ENCODE data around the gene SLC35C1. TPM values are rescaled to one million over a fixed set of nuclear protein-coding genes. Genes with fewer than 3 reads are reported as not detected.
"Not testable (repeated sequence)": the region's sequence is repeated elsewhere in the genome, so short reads cannot be mapped to it uniquely, and the experiment has no call there.

Gene SLC35C1
- total RNA-seq, 2 donors from 2014 or later: 48.6 to 56.8 TPM

- DNase-seq: peak in 1 of 2 donors; percentile 9
- no peak for ATAC-seq
- intact Hi-C loops (cut with DNase I, micrococcal nuclease): no loop called here
These were observed 2.2 kb downstream of the SLC35C1 start for GRCh38 chr11:45806937-45807791.

- intact Hi-C loops (cut with DNase I, micrococcal nuclease): no loop called here
- DNase-seq (no peak), ATAC-seq (no peak)
These were observed 2.9 kb downstream of the SLC35C1 start for GRCh38 chr11:45807792-45808238.

GRCh38 chr11:45808427-45808826 is 3.5 kb downstream of the SLC35C1 start:
- ATAC-seq; intact Hi-C loops (cut with DNase I, micrococcal nuclease): not testable (repeated sequence)
- peak in 1 of 2 donors; percentile 3 for DNase-seq

- ATAC-seq: no peak
- peak in 1 of 2 donors; percentile 16 for DNase-seq
- intact Hi-C loops (cut with DNase I, micrococcal nuclease): no loop called here
These were observed 4.8 kb downstream of the SLC35C1 start for GRCh38 chr11:45809456-45810395.

- ATAC-seq (no peak), DNase-seq (no peak)
- intact Hi-C loops (cut with DNase I, micrococcal nuclease): no loop called here
These were observed 5.6 kb downstream of the SLC35C1 start for GRCh38 chr11:45810431-45811108.

GRCh38 chr11:45811109-45811435 is 6.1 kb downstream of the SLC35C1 start:
- no peak for DNase-seq
- intact Hi-C loops (cut with DNase I, micrococcal nuclease): no loop called here
- no peak for ATAC-seq

- ATAC-seq (no peak), DNase-seq (no peak)
- intact Hi-C loops (cut with DNase I, micrococcal nuclease): no loop called here
These were observed 6.8 kb downstream of the SLC35C1 start for GRCh38 chr11:45811571-45812290.

- intact Hi-C loops (cut with DNase I, micrococcal nuclease): no loop called here
- no peak for DNase-seq
- peak; percentile 9 for ATAC-seq
These were observed 7.9 kb downstream of the SLC35C1 start for GRCh38 chr11:45812581-45813548.

GRCh38 chr11:45815747-45816146 is 10.8 kb downstream of the SLC35C1 start:
- intact Hi-C loops (cut with DNase I, micrococcal nuclease): no loop called here
- ATAC-seq (peak; percentile 40), DNase-seq (no peak)

- intact Hi-C loops (cut with DNase I, micrococcal nuclease): no loop called here
- DNase-seq: no peak
- peak; percentile 24 for ATAC-seq
These were observed 11.7 kb downstream of the SLC35C1 start for GRCh38 chr11:45816614-45817013.

- intact Hi-C loops (cut with DNase I, micrococcal nuclease): no loop called here
- no peak for DNase-seq
- ATAC-seq: no peak
These were observed 12.2 kb downstream of the SLC35C1 start for GRCh38 chr11:45817191-45817590.

- no peak for DNase-seq
- ATAC-seq: no peak
- intact Hi-C loops (cut with DNase I, micrococcal nuclease): no loop called here
These were observed 14.1 kb downstream of the SLC35C1 start for GRCh38 chr11:45818961-45819605.

- DNase-seq: no peak
These were observed 15.4 kb downstream of the SLC35C1 start for GRCh38 chr11:45820211-45820857.

GRCh38 chr11:45826492-45826891 is 21.5 kb downstream of the SLC35C1 start:
- intact Hi-C loops (cut with DNase I, micrococcal nuclease); DNase-seq; ATAC-seq: not testable (repeated sequence)

More at GRCh38 chr11:45820211-45820857, 15.4 kb downstream of the SLC35C1 start:
- ATAC-seq: no peak
- intact Hi-C loops (cut with DNase I, micrococcal nuclease): no loop called here

GRCh38 chr11:45827123-45827522 is 22.2 kb downstream of the SLC35C1 start:
- intact Hi-C loops (cut with DNase I, micrococcal nuclease): no loop called here
- DNase-seq: no peak
- ATAC-seq: no peak

GRCh38 chr11:45828996-45829395 is 24.0 kb downstream of the SLC35C1 start:
- ATAC-seq: no peak
- no peak for DNase-seq
- intact Hi-C loops (cut with DNase I, micrococcal nuclease): no loop called here

All from left colon (tissue), 2 donors.